Activated T-cell treated with anti-CD3 and anti-CD28 coated beads for 4 hours (primary cell): Measurements from ENCODE around the gene VDAC1.

Source experiments
- DNase-seq: peaks from one replicate; pipeline ENCODE4 v3.0.0-alpha.2; 2020

VDAC1 gene

GRCh38 chr5:133924221-133924920, 80.4 kb downstream of the VDAC1 start:
- no peak for DNase-seq

GRCh38 chr5:133921979-133922378, 82.8 kb downstream of the VDAC1 start:
- no peak for DNase-seq
